HG02840 (cell line): Measurements from ENCODE around the gene FAIM2.

Experiments
- ATAC-seq: cut with Tn5 transposase; IDR thresholded peaks from one replicate; pipeline ENCODE4 v1.9.1; 2021; ENCODE audit warnings: mild to moderate bottlenecking, moderate library complexity, moderate number of reproducible peaks; ENCODE audit not compliant: unreplicated experiment, low FRiP score

FAIM2 gene

GRCh38 chr12:49921299-49921698 lies 17.6 kb upstream of the FAIM2 start:
- ATAC-seq = no peak

GRCh38 chr12:49920915-49921286 lies 17.2 kb upstream of the FAIM2 start:
- no peak for ATAC-seq

GRCh38 chr12:49920241-49920914 lies 16.7 kb upstream of the FAIM2 start:
- no peak for ATAC-seq

- no peak for ATAC-seq
Measured at GRCh38 chr12:49917788-49918173, 14.1 kb upstream of the FAIM2 start.

- ATAC-seq = no peak
Measured at GRCh38 chr12:49917166-49917787, 13.6 kb upstream of the FAIM2 start.

GRCh38 chr12:49916129-49916919 lies 12.6 kb upstream of the FAIM2 start:
- no peak for ATAC-seq

GRCh38 chr12:49912345-49913255 lies 8.9 kb upstream of the FAIM2 start:
- ATAC-seq = no peak

- ATAC-seq = no peak
Measured at GRCh38 chr12:49911213-49911605, 7.5 kb upstream of the FAIM2 start.

- ATAC-seq = no peak
Measured at GRCh38 chr12:49910331-49911212, 6.9 kb upstream of the FAIM2 start.

- ATAC-seq = no peak
Measured at GRCh38 chr12:49909826-49910225, 6.1 kb upstream of the FAIM2 start.

GRCh38 chr12:49909356-49909755 lies 5.7 kb upstream of the FAIM2 start:
- ATAC-seq = no peak

- no peak for ATAC-seq
Measured at GRCh38 chr12:49907352-49907751, 3.7 kb upstream of the FAIM2 start.

GRCh38 chr12:49905718-49906314 lies 2.1 kb upstream of the FAIM2 start:
- no peak for ATAC-seq

GRCh38 chr12:49904601-49905000 lies 901 bp upstream of the FAIM2 start:
- no peak for ATAC-seq

- no peak for ATAC-seq
Measured at GRCh38 chr12:49903351-49903699, 375 bp downstream of the FAIM2 start.

GRCh38 chr12:49902399-49903350 lies 1.0 kb downstream of the FAIM2 start:
- no peak for ATAC-seq

- no peak for ATAC-seq
Measured at GRCh38 chr12:49901986-49902385, 1.7 kb downstream of the FAIM2 start.

GRCh38 chr12:49901026-49901425 lies 2.7 kb downstream of the FAIM2 start:
- ATAC-seq = no peak
